HEK293 (cell line): Measurements from ENCODE around the gene MYO1G.
A peak's percentile ranks its signal among the peaks of the same experiment; 100 is the strongest.

Source experiments
- CTCF ChIA-PET: fragments of 350-600 bp; formaldehyde crosslinking; extraction: SDS; loops from one replicate; lab custom pipeline; 2021; ENCODE audit warnings: antibody characterized with exemption; lab: Yijun Ruan, JAX
- POLR2A ChIA-PET: fragments of 300-600 bp; formaldehyde crosslinking; extraction: SDS; loops from one replicate; lab custom pipeline; 2020; ENCODE audit warnings: antibody characterized with exemption, inconsistent platforms; lab: Yijun Ruan, JAX
- H3K27ac ChIP-seq: fragments of 200-500 bp; sonication (Bioruptor generic); 2 replicates; pipeline ENCODE4 v1.5.1; 2014; ENCODE audit warnings: low read depth, low read length, control low read depth, inconsistent platforms; ENCODE audit errors: extremely low read depth
- H3K36me3 ChIP-seq, 2 experiments: fragments of 200-500 bp in 1 of 2; sonication (Bioruptor generic) in 1 of 2; 1 replicate in 1 of 2; 2 replicates in 1 of 2; pipeline ENCODE4 v1.5.1; 2014 to 2017; ENCODE audit warnings: inconsistent platforms in 2 of 2, low read length in 2 of 2; ENCODE audit not compliant: control insufficient read depth in 2 of 2, insufficient read depth in 1 of 2
- H3K4me1 ChIP-seq: fragments of 200-500 bp; sonication (Bioruptor generic); 2 replicates; pipeline ENCODE4 v1.5.1; 2014; ENCODE audit warnings: mild to moderate bottlenecking, low read length, inconsistent platforms; ENCODE audit not compliant: control insufficient read depth, insufficient read depth
- H3K4me3 ChIP-seq: 2 replicates; pipeline ENCODE4 v1.5.1; 2011; ENCODE audit warnings: low read depth, mild to moderate bottlenecking, control low read depth, low read length, moderate library complexity
- H3K9me3 ChIP-seq: fragments of 200-500 bp; sonication (Bioruptor generic); 2 replicates; pipeline ENCODE4 v1.5.1; 2014; ENCODE audit warnings: low read depth, low read length, inconsistent platforms; ENCODE audit not compliant: control insufficient read depth, insufficient read depth
- EGR2 ChIP-seq: fragments of 450-650 bp; formaldehyde crosslinking; IDR thresholded peaks from 2 replicates; pipeline ENCODE4 v1.5.1; 2016; ENCODE audit warnings: low read depth, missing biosample characterization, missing genetic modification characterization
- FEZF1 ChIP-seq: fragments of 450-650 bp; formaldehyde crosslinking; IDR thresholded peaks from 2 replicates; pipeline ENCODE4 v1.5.1; 2016; ENCODE audit warnings: missing biosample characterization, missing genetic modification characterization
- HOXC10 ChIP-seq: sonication (generic); formaldehyde crosslinking; IDR thresholded peaks from 2 replicates; pipeline ENCODE4 v1.8.1; 2023; ENCODE audit warnings: mild to moderate bottlenecking, missing genetic modification reagents
- SCRT1 ChIP-seq: fragments of 450-650 bp; formaldehyde crosslinking; IDR thresholded peaks from 2 replicates; pipeline ENCODE4 v1.5.1; 2016; ENCODE audit warnings: missing biosample characterization, missing genetic modification characterization, borderline replicate concordance
- SETDB1 ChIP-seq: IDR thresholded peaks from one replicate; pipeline ENCODE4 v1.6.1; 2017; ENCODE audit warnings: mild to moderate bottlenecking, low read length, moderate library complexity, mixed read lengths; ENCODE audit not compliant: insufficient read length
- ZBTB44 ChIP-seq: fragments of 450-650 bp; IDR thresholded peaks from 2 replicates; pipeline ENCODE4 v1.5.1; 2018; ENCODE audit warnings: missing biosample characterization, mild to moderate bottlenecking, missing genetic modification characterization
- ZBTB8A ChIP-seq: fragments of 450-650 bp; formaldehyde crosslinking; IDR thresholded peaks from 2 replicates; pipeline ENCODE4 v1.5.1; 2016; ENCODE audit warnings: missing biosample characterization, missing genetic modification characterization
- ZNF146 ChIP-seq: fragments of 450-650 bp; formaldehyde crosslinking; IDR thresholded peaks from 2 replicates; pipeline ENCODE4 v1.5.1; 2016; ENCODE audit warnings: missing biosample characterization, missing genetic modification characterization
- ZNF274 ChIP-seq, 2 experiments: fragments of 200-500 bp in 1 of 2; fragments of 450-650 bp in 1 of 2; sonication (Bioruptor generic) in 1 of 2; formaldehyde crosslinking in 1 of 2; IDR thresholded peaks; 2 replicates each; pipeline versions ENCODE4 v1.5.1 to v1.6.1; 2014 to 2016; ENCODE audit warnings: borderline replicate concordance in 1 of 2, inconsistent platforms in 1 of 2, low read length in 1 of 2, missing biosample characterization in 1 of 2, missing genetic modification characterization in 1 of 2
- ZNF354C ChIP-seq: fragments of 450-650 bp; formaldehyde crosslinking; IDR thresholded peaks from 2 replicates; pipeline ENCODE4 v1.5.1; 2016; ENCODE audit warnings: missing biosample characterization, missing genetic modification characterization, low read depth, borderline replicate concordance
- ZNF37A ChIP-seq: fragments of 450-650 bp; IDR thresholded peaks from 2 replicates; pipeline ENCODE4 v1.5.1; 2018; ENCODE audit warnings: missing biosample characterization, missing genetic modification characterization
- ZNF398 ChIP-seq: fragments of 450-650 bp; formaldehyde crosslinking; IDR thresholded peaks from 2 replicates; pipeline ENCODE4 v1.5.1; 2017; ENCODE audit warnings: missing biosample characterization, missing genetic modification characterization
- ZNF426 ChIP-seq: fragments of 450-650 bp; formaldehyde crosslinking; IDR thresholded peaks from 2 replicates; pipeline ENCODE4 v1.5.1; 2017; ENCODE audit warnings: missing biosample characterization, missing genetic modification characterization, mild to moderate bottlenecking, inconsistent platforms, moderate library complexity
- ZNF433 ChIP-seq: fragments of 450-650 bp; formaldehyde crosslinking; IDR thresholded peaks from 2 replicates; pipeline ENCODE4 v1.5.1; 2016; ENCODE audit warnings: missing biosample characterization, missing genetic modification characterization, low read depth
- ZNF501 ChIP-seq: fragments of 450-650 bp; formaldehyde crosslinking; IDR thresholded peaks from 2 replicates; pipeline ENCODE4 v1.5.1; 2016; ENCODE audit warnings: missing biosample characterization, missing genetic modification characterization
- ZNF544 ChIP-seq: fragments of 450-650 bp; formaldehyde crosslinking; IDR thresholded peaks from 2 replicates; pipeline ENCODE4 v1.5.0; 2017; ENCODE audit warnings: missing biosample characterization, missing genetic modification characterization
- ZNF621 ChIP-seq: fragments of 450-650 bp; formaldehyde crosslinking; IDR thresholded peaks from 2 replicates; pipeline ENCODE4 v1.5.1; 2017; ENCODE audit warnings: missing biosample characterization, missing genetic modification characterization
- ZNF777 ChIP-seq: fragments of 450-650 bp; formaldehyde crosslinking; IDR thresholded peaks from 2 replicates; pipeline ENCODE4 v1.5.1; 2017; ENCODE audit warnings: missing biosample characterization, missing genetic modification characterization, borderline replicate concordance
- ZNF785 ChIP-seq: fragments of 450-650 bp; formaldehyde crosslinking; IDR thresholded peaks from 2 replicates; pipeline ENCODE4 v1.5.1; 2016; ENCODE audit warnings: missing biosample characterization, missing genetic modification characterization
- ZNF830 ChIP-seq: fragments of 450-650 bp; IDR thresholded peaks from 2 replicates; pipeline ENCODE4 v1.5.0; 2018; ENCODE audit warnings: missing biosample characterization, missing genetic modification characterization, low read depth, mild to moderate bottlenecking, moderate library complexity
- ZNF843 ChIP-seq: fragments of 450-650 bp; formaldehyde crosslinking; IDR thresholded peaks from 2 replicates; pipeline ENCODE4 v1.5.1; 2016; ENCODE audit warnings: missing biosample characterization, missing genetic modification characterization
- ZSCAN18 ChIP-seq: fragments of 450-650 bp; formaldehyde crosslinking; IDR thresholded peaks from 2 replicates; pipeline ENCODE4 v1.5.1; 2016; ENCODE audit warnings: missing biosample characterization, missing genetic modification characterization

Gene MYO1G

GRCh38 chr7:44961844-44962482 lies 16.9 kb downstream of the MYO1G start:
- TF ChIP-seq ZNF621 (tag by site-specific recombination) (no peak), ZSCAN18 (tag by site-specific recombination) (no peak), ZNF354C (tag by site-specific recombination) (no peak), ZNF777 (tag by site-specific recombination) (no peak), ZBTB8A (tag by site-specific recombination) (peak; percentile 68), ZNF830 (tag by site-specific recombination) (no peak), ZNF785 (tag by site-specific recombination) (no peak)
- no peak overlapping the region for H3K27ac ChIP-seq
- H3K36me3 ChIP-seq = no peaks in the 10 kb centered on the region
- ChIA-PET CTCF (no interaction called here), POLR2A (no interaction called here)
- no peak overlapping the region for H3K4me3 ChIP-seq
- H3K9me3 ChIP-seq = no peaks in the 10 kb centered on the region
- no peaks in the 10 kb centered on the region for H3K4me1 ChIP-seq

- no peaks in the 10 kb centered on the region for H3K36me3 ChIP-seq
- H3K27ac ChIP-seq = no peak overlapping the region
- no peak overlapping the region for H3K4me3 ChIP-seq
- H3K9me3 ChIP-seq = no peaks in the 10 kb centered on the region
- CTCF ChIA-PET = interaction anchor here (0.6 kb wide), 2 partner anchors 14 to 105 kb away, joined by 3 read pairs; no protein-coding TSS in a partner anchor
- TF ChIP-seq FEZF1 (tag by site-specific recombination) (no peak), ZNF501 (tag by site-specific recombination) (no peak), ZNF274 (IDR thresholded peaks at IDR 0.05; ENCODE audit: low read length) (no peak), ZNF274 (tag by site-specific recombination; IDR thresholded peaks at IDR 0.05; ENCODE audit: borderline replicate concordance) (no peak), ZNF37A (no peak), EGR2 (no peak), ZNF433 (tag by site-specific recombination) (no peak), SETDB1 (no peak), ZBTB44 (tag by site-specific recombination) (no peak), ZNF398 (tag by site-specific recombination) (no peak), SCRT1 (no peak), ZNF146 (no peak), ZNF426 (tag by site-specific recombination) (no peak), ZNF843 (tag by site-specific recombination) (no peak), ZNF544 (tag by site-specific recombination) (no peak), HOXC10 (no peak)
- H3K4me1 ChIP-seq = no peaks in the 10 kb centered on the region
- POLR2A ChIA-PET = no interaction called here
Measured at GRCh38 chr7:44960011-44960580, 18.7 kb downstream of the MYO1G start.
